ENCODE data around the gene RAB9A.

DNA sequence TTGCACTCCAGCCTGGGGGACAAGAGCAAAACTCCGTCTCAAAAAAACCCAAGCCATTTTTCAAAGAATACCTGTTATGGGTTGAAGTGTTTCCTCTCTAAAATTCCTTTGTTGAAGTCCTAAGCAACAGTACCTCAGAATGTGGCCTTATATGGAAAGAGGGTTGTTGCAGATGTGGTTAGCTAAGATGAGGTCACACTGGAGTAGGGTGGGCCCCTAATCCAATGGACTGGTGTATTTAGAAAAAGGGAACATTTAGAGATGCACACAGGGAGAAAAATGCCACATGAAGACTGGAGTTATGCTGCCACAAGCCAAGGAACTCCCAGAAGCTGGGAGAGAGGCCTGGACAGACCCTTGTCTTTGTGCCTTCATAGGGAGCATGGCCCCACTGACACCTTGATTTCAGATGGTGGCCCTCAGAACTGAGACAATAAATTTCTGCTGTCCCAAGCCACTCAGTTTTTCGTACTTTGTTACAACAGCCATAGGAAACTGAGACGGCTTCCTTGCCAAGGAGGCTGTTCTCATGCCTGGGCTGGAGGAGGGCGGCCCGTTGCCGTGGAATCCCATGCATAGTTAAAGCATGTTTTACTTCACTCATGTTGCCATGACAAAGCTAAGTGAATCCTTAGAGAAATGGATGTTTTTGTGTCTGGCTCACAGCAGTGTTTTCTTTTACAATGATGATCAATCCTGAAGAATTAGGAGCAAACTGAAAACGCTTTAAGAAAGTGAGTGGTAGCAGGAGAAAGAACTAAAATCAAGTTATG lies 29.0 kb downstream of the RAB9A start:
- TF ChIP-seq RAD21 (IDR thresholded peaks at IDR 0.05; ENCODE audit: insufficient read depth, low read depth, low read length) (no peak), SUPT20H (IDR thresholded peaks at IDR 0.05; ENCODE audit: borderline replicate concordance, control insufficient read depth, low read depth, low read length) (no peak), RFX5 (IDR thresholded peaks at IDR 0.05; ENCODE audit: low read depth, low read length) (no peak), POU2F2 (IDR thresholded peaks at IDR 0.05; ENCODE audit: borderline replicate concordance, low read depth, low read length) (no peak), CEBPB (IDR thresholded peaks at IDR 0.05; ENCODE audit: borderline replicate concordance in 1 of 2, low read depth in 2 of 2, low read length in 2 of 2) (no peak), POLR2A (IDR thresholded peaks at IDR 0.05; ENCODE audit: low read depth, low read length) (no peak), RUNX3 (IDR thresholded peaks at IDR 0.05; ENCODE audit: low read length) (no peak), ASH2L (IDR thresholded peaks at IDR 0.05; ENCODE audit: borderline replicate concordance, low read depth) (no peak), BRCA1 (IDR thresholded peaks at IDR 0.05; ENCODE audit: low read depth, low read length) (no peak), SREBF2 (IDR thresholded peaks at IDR 0.05; ENCODE audit: low read length) (no peak), EZH2 (IDR thresholded peaks at IDR 0.05; ENCODE audit: borderline replicate concordance, control insufficient read depth, low read depth, low read length) (no peak)
- TF ChIP-seq, protein P1, sequence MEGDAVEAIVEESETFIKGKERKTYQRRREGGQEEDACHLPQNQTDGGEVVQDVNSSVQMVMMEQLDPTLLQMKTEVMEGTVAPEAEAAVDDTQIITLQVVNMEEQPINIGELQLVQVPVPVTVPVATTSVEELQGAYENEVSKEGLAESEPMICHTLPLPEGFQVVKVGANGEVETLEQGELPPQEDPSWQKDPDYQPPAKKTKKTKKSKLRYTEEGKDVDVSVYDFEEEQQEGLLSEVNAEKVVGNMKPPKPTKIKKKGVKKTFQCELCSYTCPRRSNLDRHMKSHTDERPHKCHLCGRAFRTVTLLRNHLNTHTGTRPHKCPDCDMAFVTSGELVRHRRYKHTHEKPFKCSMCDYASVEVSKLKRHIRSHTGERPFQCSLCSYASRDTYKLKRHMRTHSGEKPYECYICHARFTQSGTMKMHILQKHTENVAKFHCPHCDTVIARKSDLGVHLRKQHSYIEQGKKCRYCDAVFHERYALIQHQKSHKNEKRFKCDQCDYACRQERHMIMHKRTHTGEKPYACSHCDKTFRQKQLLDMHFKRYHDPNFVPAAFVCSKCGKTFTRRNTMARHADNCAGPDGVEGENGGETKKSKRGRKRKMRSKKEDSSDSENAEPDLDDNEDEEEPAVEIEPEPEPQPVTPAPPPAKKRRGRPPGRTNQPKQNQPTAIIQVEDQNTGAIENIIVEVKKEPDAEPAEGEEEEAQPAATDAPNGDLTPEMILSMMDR (IDR thresholded peaks at IDR 0.05 in 2 of 3, conservative IDR thresholded peaks at IDR 0.05 in 1 of 3; ENCODE audit: control insufficient read depth in 2 of 3, extremely low read depth in 1 of 3, insufficient read depth in 1 of 3, low read depth in 3 of 3, low read length in 3 of 3) = no peak
- TF ChIP-seq, protein P2, sequence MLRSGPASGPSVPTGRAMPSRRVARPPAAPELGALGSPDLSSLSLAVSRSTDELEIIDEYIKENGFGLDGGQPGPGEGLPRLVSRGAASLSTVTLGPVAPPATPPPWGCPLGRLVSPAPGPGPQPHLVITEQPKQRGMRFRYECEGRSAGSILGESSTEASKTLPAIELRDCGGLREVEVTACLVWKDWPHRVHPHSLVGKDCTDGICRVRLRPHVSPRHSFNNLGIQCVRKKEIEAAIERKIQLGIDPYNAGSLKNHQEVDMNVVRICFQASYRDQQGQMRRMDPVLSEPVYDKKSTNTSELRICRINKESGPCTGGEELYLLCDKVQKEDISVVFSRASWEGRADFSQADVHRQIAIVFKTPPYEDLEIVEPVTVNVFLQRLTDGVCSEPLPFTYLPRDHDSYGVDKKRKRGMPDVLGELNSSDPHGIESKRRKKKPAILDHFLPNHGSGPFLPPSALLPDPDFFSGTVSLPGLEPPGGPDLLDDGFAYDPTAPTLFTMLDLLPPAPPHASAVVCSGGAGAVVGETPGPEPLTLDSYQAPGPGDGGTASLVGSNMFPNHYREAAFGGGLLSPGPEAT (IDR thresholded peaks at IDR 0.05; ENCODE audit: low read depth) = no peak
